Measurements from ENCODE around the gene KAT6B. TPM values are rescaled to one million over a fixed set of nuclear protein-coding genes. Genes with fewer than 3 reads are reported as not detected.

The KAT6B gene
- total RNA-seq, 1 experiment from 2014 or later, result 14.9 TPM

- Mint-ChIP-seq H3K36me3 (ENCODE audit: insufficient read depth, unreplicated experiment) (no peaks in the 10 kb centered on the region), H3K9me3 (ENCODE audit: unreplicated experiment) (no peaks in the 10 kb centered on the region), H3K27ac (ENCODE audit: unreplicated experiment) (no peak overlapping the region), H3K4me1 (ENCODE audit: low read depth, unreplicated experiment) (no peaks in the 10 kb centered on the region), H3K4me3 (ENCODE audit: unreplicated experiment) (no peak overlapping the region), H3K27me3 (ENCODE audit: insufficient read depth, unreplicated experiment) (no peaks in the 10 kb centered on the region)
- Histone ChIP-seq H3K4me3 (ENCODE audit: low read depth, low read length) (no peak overlapping the region), H3K9me3 (no peaks in the 10 kb centered on the region), H3K27me3 (replicated peaks; ENCODE audit: control insufficient read depth, insufficient read depth, low read length) (no peaks in the 10 kb centered on the region), H3K4me1 (no peaks in the 10 kb centered on the region), H3K36me3 (ENCODE audit: control insufficient read depth, insufficient read depth, low read length) (no peaks in the 10 kb centered on the region)
- no peak for DNase-seq
- no peak for TF ChIP-seq CTCF (IDR thresholded peaks at IDR 0.05; ENCODE audit: insufficient read depth in 1 of 2, low read depth in 1 of 2, low read length in 1 of 2, severe bottlenecking in 1 of 2, unreplicated experiment in 1 of 2)
- POLR2A ChIA-PET, result no interaction called here
- BruUV-seq (replicated peaks), result no TSS peak
- intact Hi-C loops (cut with micrococcal nuclease; ENCODE audit: unreplicated experiment), result no loop called here
- CTCF ChIA-PET, result no interaction called here
Measured at GRCh38 chr10:74982634-74982982, 156.2 kb downstream of the KAT6B start.

GRCh38 chr10:74983383-74983782 lies 157.0 kb downstream of the KAT6B start:
- no peak for DNase-seq
- TF ChIP-seq CTCF (IDR thresholded peaks at IDR 0.05; ENCODE audit: insufficient read depth in 1 of 2, low read depth in 1 of 2, low read length in 1 of 2, severe bottlenecking in 1 of 2, unreplicated experiment in 1 of 2), result no peak
- no TSS peak for BruUV-seq (replicated peaks)
- no peak overlapping the region for H3K4me3 ChIP-seq (ENCODE audit: low read depth, low read length)
- Mint-ChIP-seq H3K27me3 (ENCODE audit: insufficient read depth, unreplicated experiment) (no peaks in the 10 kb centered on the region), H3K4me1 (ENCODE audit: low read depth, unreplicated experiment) (no peaks in the 10 kb centered on the region), H3K9me3 (ENCODE audit: unreplicated experiment) (no peaks in the 10 kb centered on the region), H3K4me3 (ENCODE audit: unreplicated experiment) (no peak overlapping the region), H3K27ac (ENCODE audit: unreplicated experiment) (no peak overlapping the region), H3K36me3 (ENCODE audit: insufficient read depth, unreplicated experiment) (no peaks in the 10 kb centered on the region)
- CTCF ChIA-PET, result no interaction called here
- POLR2A ChIA-PET, result no interaction called here
- no peaks in the 10 kb centered on the region for H3K9me3 ChIP-seq
- H3K27me3 ChIP-seq (replicated peaks; ENCODE audit: control insufficient read depth, insufficient read depth, low read length), result no peaks in the 10 kb centered on the region
- intact Hi-C loops (cut with micrococcal nuclease; ENCODE audit: unreplicated experiment), result no loop called here
- H3K36me3 ChIP-seq (ENCODE audit: control insufficient read depth, insufficient read depth, low read length), result no peaks in the 10 kb centered on the region
- no peaks in the 10 kb centered on the region for H3K4me1 ChIP-seq

- Mint-ChIP-seq H3K4me1 (ENCODE audit: low read depth, unreplicated experiment) (no peaks in the 10 kb centered on the region), H3K4me3 (ENCODE audit: unreplicated experiment) (no peak overlapping the region), H3K9me3 (ENCODE audit: unreplicated experiment) (no peaks in the 10 kb centered on the region), H3K36me3 (ENCODE audit: insufficient read depth, unreplicated experiment) (no peaks in the 10 kb centered on the region), H3K27ac (ENCODE audit: unreplicated experiment) (no peak overlapping the region), H3K27me3 (ENCODE audit: insufficient read depth, unreplicated experiment) (no peaks in the 10 kb centered on the region)
- no peaks in the 10 kb centered on the region for H3K36me3 ChIP-seq (ENCODE audit: control insufficient read depth, insufficient read depth, low read length)
- intact Hi-C loops (cut with micrococcal nuclease; ENCODE audit: unreplicated experiment), result no loop called here
- H3K9me3 ChIP-seq, result no peaks in the 10 kb centered on the region
- TF ChIP-seq CTCF (IDR thresholded peaks at IDR 0.05; ENCODE audit: insufficient read depth in 1 of 2, low read depth in 1 of 2, low read length in 1 of 2, severe bottlenecking in 1 of 2, unreplicated experiment in 1 of 2), result no peak
- no TSS peak for BruUV-seq (replicated peaks)
- no peaks in the 10 kb centered on the region for H3K4me1 ChIP-seq
- POLR2A ChIA-PET, result interaction anchor here (0.6 kb wide), 1 partner anchor 15 kb away, joined by 4 read pairs; no protein-coding TSS in a partner anchor
- CTCF ChIA-PET, result no interaction called here
- DNase-seq, result no peak
- no peak overlapping the region for H3K4me3 ChIP-seq (ENCODE audit: low read depth, low read length)
- H3K27me3 ChIP-seq (replicated peaks; ENCODE audit: control insufficient read depth, insufficient read depth, low read length), result no peaks in the 10 kb centered on the region
Measured at GRCh38 chr10:74987339-74988053, 161.1 kb downstream of the KAT6B start.
